ENCODE data around the gene HIPK2.

The HIPK2 gene

GRCh38 chr7:139750459-139751095 lies 27.2 kb downstream of the HIPK2 start:
- TF ChIP-seq CTCF (IDR thresholded peaks at IDR 0.05; ENCODE audit: low read depth, low read length) (no peak), POLR2A (IDR thresholded peaks at IDR 0.05; ENCODE audit: extremely low read depth, insufficient read length) (no peak), MYC (IDR thresholded peaks at IDR 0.05; ENCODE audit: low read depth, low read length) (no peak)
- no peak overlapping the region for H3K4me3 ChIP-seq (ENCODE audit: low read depth, low read length)
- DNase-seq (ENCODE audit: low read depth), result no peak

- no peak overlapping the region for H3K4me3 ChIP-seq (ENCODE audit: low read depth, low read length)
- TF ChIP-seq CTCF (IDR thresholded peaks at IDR 0.05; ENCODE audit: low read depth, low read length) (no peak), MAX (IDR thresholded peaks at IDR 0.05; ENCODE audit: low read depth, low read length) (no peak), MYC (IDR thresholded peaks at IDR 0.05; ENCODE audit: low read depth, low read length) (no peak), POLR2A (IDR thresholded peaks at IDR 0.05; ENCODE audit: extremely low read depth, insufficient read length) (no peak)
- no peak for DNase-seq (ENCODE audit: low read depth)
Measured at GRCh38 chr7:139749545-139749944, 28.3 kb downstream of the HIPK2 start.

GRCh38 chr7:139748941-139749340 lies 28.9 kb downstream of the HIPK2 start:
- no peak for DNase-seq (ENCODE audit: low read depth)
- H3K4me3 ChIP-seq (ENCODE audit: low read depth, low read length), result no peak overlapping the region
- TF ChIP-seq MYC (IDR thresholded peaks at IDR 0.05; ENCODE audit: low read depth, low read length) (no peak), CTCF (IDR thresholded peaks at IDR 0.05; ENCODE audit: low read depth, low read length) (no peak), MAX (IDR thresholded peaks at IDR 0.05; ENCODE audit: low read depth, low read length) (no peak), POLR2A (IDR thresholded peaks at IDR 0.05; ENCODE audit: extremely low read depth, insufficient read length) (no peak)

- no peak for DNase-seq (ENCODE audit: low read depth)
- no peak for TF ChIP-seq MAX (IDR thresholded peaks at IDR 0.05; ENCODE audit: low read depth, low read length)
- no peak for TF ChIP-seq MYC (IDR thresholded peaks at IDR 0.05; ENCODE audit: low read depth, low read length)
- H3K4me3 ChIP-seq (ENCODE audit: low read depth, low read length), result no peak overlapping the region
Measured at GRCh38 chr7:139748373-139748765, 29.4 kb downstream of the HIPK2 start.

GRCh38 chr7:139747662-139748372 lies 30.0 kb downstream of the HIPK2 start:
- no peak for DNase-seq (ENCODE audit: low read depth)
- H3K4me3 ChIP-seq (ENCODE audit: low read depth, low read length), result no peak overlapping the region
- no peak for TF ChIP-seq MAX (IDR thresholded peaks at IDR 0.05; ENCODE audit: low read depth, low read length)
- no peak for TF ChIP-seq MYC (IDR thresholded peaks at IDR 0.05; ENCODE audit: low read depth, low read length)

- H3K4me3 ChIP-seq (ENCODE audit: low read depth, low read length), result no peak overlapping the region
- TF ChIP-seq MYC (IDR thresholded peaks at IDR 0.05; ENCODE audit: low read depth, low read length) (no peak), CTCF (IDR thresholded peaks at IDR 0.05; ENCODE audit: low read depth, low read length) (no peak), POLR2A (IDR thresholded peaks at IDR 0.05; ENCODE audit: extremely low read depth, insufficient read length) (no peak), MAX (IDR thresholded peaks at IDR 0.05; ENCODE audit: low read depth, low read length) (no peak)
- no peak for DNase-seq (ENCODE audit: low read depth)
Measured at GRCh38 chr7:139746652-139747051, 31.1 kb downstream of the HIPK2 start.

Measured in NB4 (cell line).